GM13976 (cell line): ENCODE data around the gene NPRL2.
A peak's percentile ranks its signal among the peaks of the same experiment; 100 is the strongest.

Source experiments
- DNase-seq: peaks from one replicate; pipeline ENCODE4 v3.0.0; 2012; ENCODE audit warnings: low spot score
- CTCF ChIP-seq: IDR thresholded peaks from 2 replicates; pipeline ENCODE4 v1.5.1; 2012; ENCODE audit warnings: borderline replicate concordance, mild to moderate bottlenecking; ENCODE audit not compliant: insufficient read depth; ENCODE audit errors: extremely low read depth, missing control alignments, control extremely low read depth
- in situ Hi-C: fragments of 300-500 bp; cut with MboI; formaldehyde crosslinking; loops from one replicate; pipeline ENCODE4 v1.12.0; 2022; ENCODE audit warnings: low sequenced_read_pairs, mixed read lengths, inconsistent platforms; ENCODE audit not compliant: unreplicated experiment

Gene NPRL2

GRCh38 chr3:50365080-50365841 lies 14.7 kb upstream of the NPRL2 start:
- in situ Hi-C loops, result no loop called here
- TF ChIP-seq CTCF, result no peak
- peak; percentile 97 for DNase-seq

GRCh38 chr3:50364573-50365079 lies 14.1 kb upstream of the NPRL2 start:
- in situ Hi-C loops, result no loop called here
- no peak for DNase-seq
- TF ChIP-seq CTCF, result no peak

GRCh38 chr3:50359760-50360110 lies 9.2 kb upstream of the NPRL2 start:
- no peak for DNase-seq
- TF ChIP-seq CTCF, result no peak
- in situ Hi-C loops, result no loop called here

GRCh38 chr3:50358911-50359759 lies 8.6 kb upstream of the NPRL2 start, which contains the start of gene TMEM115:
TSS of gene TMEM115 (minus strand) at chr3:50359521. CDS start at chr3:50359063, 458 bp downstream.
- in situ Hi-C loops, result no loop called here
- DNase-seq, result peak; percentile 98
- no peak for TF ChIP-seq CTCF

- no peak for DNase-seq
- in situ Hi-C loops, result no loop called here
- TF ChIP-seq CTCF, result no peak
Observed at GRCh38 chr3:50358355-50358910, 7.9 kb upstream of the NPRL2 start.

GRCh38 chr3:50357481-50357880 lies 6.9 kb upstream of the NPRL2 start:
- no peak for DNase-seq
- TF ChIP-seq CTCF, result no peak
- in situ Hi-C loops, result no loop called here
